HEK293 (cell line): ENCODE measurements around the gene PLIN5.

Experiments used
- ATF2 ChIP-seq: fragments of 450-650 bp; formaldehyde crosslinking; IDR thresholded peaks from 2 replicates; pipeline ENCODE4 v1.5.1; 2016; ENCODE audit warnings: missing biosample characterization, missing genetic modification characterization, low read depth
- BCL11B ChIP-seq: fragments of 450-650 bp; formaldehyde crosslinking; IDR thresholded peaks from 2 replicates; pipeline ENCODE4 v1.5.1; 2016; ENCODE audit warnings: low read depth, missing biosample characterization, missing genetic modification characterization
- CTCF ChIP-seq: fragments of 450-650 bp; formaldehyde crosslinking; IDR thresholded peaks from 2 replicates; pipeline ENCODE4 v1.5.1; 2016; ENCODE audit warnings: missing biosample characterization, missing genetic modification characterization
- EGR2 ChIP-seq: fragments of 450-650 bp; formaldehyde crosslinking; IDR thresholded peaks from 2 replicates; pipeline ENCODE4 v1.5.1; 2016; ENCODE audit warnings: low read depth, missing biosample characterization, missing genetic modification characterization
- GLIS2 ChIP-seq: fragments of 450-650 bp; formaldehyde crosslinking; IDR thresholded peaks from 2 replicates; pipeline ENCODE4 v1.5.1; 2016; ENCODE audit warnings: missing biosample characterization, missing genetic modification characterization
- HOXA7 ChIP-seq: sonication (generic); formaldehyde crosslinking; IDR thresholded peaks from 2 replicates; pipeline ENCODE4 v1.8.1; 2022; ENCODE audit warnings: missing genetic modification reagents, borderline replicate concordance
- HOXD13 ChIP-seq: sonication (generic); formaldehyde crosslinking; IDR thresholded peaks from 2 replicates; pipeline ENCODE4 v1.8.0; 2022; ENCODE audit warnings: missing genetic modification reagents, borderline replicate concordance
- KLF10 ChIP-seq: fragments of 450-650 bp; IDR thresholded peaks from 2 replicates; pipeline ENCODE4 v1.5.1; 2018; ENCODE audit warnings: missing biosample characterization, mild to moderate bottlenecking, missing genetic modification characterization
- KLF9 ChIP-seq: fragments of 450-650 bp; formaldehyde crosslinking; IDR thresholded peaks from 2 replicates; pipeline ENCODE4 v1.5.1; 2016; ENCODE audit warnings: missing biosample characterization, missing genetic modification characterization, low read depth
- MYNN ChIP-seq: fragments of 450-650 bp; formaldehyde crosslinking; IDR thresholded peaks from 2 replicates; pipeline ENCODE4 v1.5.1; 2016; ENCODE audit warnings: missing biosample characterization, missing genetic modification characterization, borderline replicate concordance
- RBAK ChIP-seq: fragments of 450-650 bp; formaldehyde crosslinking; IDR thresholded peaks from 2 replicates; pipeline ENCODE4 v1.5.1; 2016; ENCODE audit warnings: missing biosample characterization, missing genetic modification characterization
- REPIN1 ChIP-seq: fragments of 450-650 bp; formaldehyde crosslinking; IDR thresholded peaks from 2 replicates; pipeline ENCODE4 v1.5.1; 2017; ENCODE audit warnings: missing biosample characterization, missing genetic modification characterization, low read depth
- SCRT2 ChIP-seq: fragments of 450-650 bp; formaldehyde crosslinking; IDR thresholded peaks from 2 replicates; pipeline ENCODE4 v1.5.1; 2016; ENCODE audit warnings: missing biosample characterization, missing genetic modification characterization
- TRIM28 ChIP-seq: IDR thresholded peaks from 2 replicates; pipeline ENCODE4 v1.6.1; 2011; ENCODE audit warnings: low read length, control low read depth, borderline replicate concordance
- ZEB2 ChIP-seq: fragments of 450-650 bp; formaldehyde crosslinking; IDR thresholded peaks from 2 replicates; pipeline ENCODE4 v1.5.1; 2016; ENCODE audit warnings: missing biosample characterization, missing genetic modification characterization
- ZFHX2 ChIP-seq: fragments of 450-650 bp; formaldehyde crosslinking; conservative IDR thresholded peaks from 2 replicates; pipeline ENCODE4 v1.5.1; 2016; ENCODE audit warnings: missing biosample characterization, missing genetic modification characterization
- ZIC2 ChIP-seq: fragments of 450-650 bp; formaldehyde crosslinking; IDR thresholded peaks from 2 replicates; pipeline ENCODE4 v1.5.1; 2016; ENCODE audit warnings: missing biosample characterization, missing genetic modification characterization
- ZNF211 ChIP-seq: fragments of 450-650 bp; formaldehyde crosslinking; IDR thresholded peaks from 2 replicates; pipeline ENCODE4 v1.5.1; 2016; ENCODE audit warnings: low read depth, missing biosample characterization, missing genetic modification characterization
- ZNF341 ChIP-seq: fragments of 450-650 bp; formaldehyde crosslinking; IDR thresholded peaks from 2 replicates; pipeline ENCODE4; 2016; ENCODE audit warnings: low read depth, missing biosample characterization, missing genetic modification characterization
- ZNF398 ChIP-seq: fragments of 450-650 bp; formaldehyde crosslinking; IDR thresholded peaks from 2 replicates; pipeline ENCODE4 v1.5.1; 2017; ENCODE audit warnings: missing biosample characterization, missing genetic modification characterization
- ZNF48 ChIP-seq: fragments of 450-650 bp; formaldehyde crosslinking; IDR thresholded peaks from 2 replicates; pipeline ENCODE4 v1.5.1; 2016; ENCODE audit warnings: missing biosample characterization, missing genetic modification characterization
- ZNF529 ChIP-seq: fragments of 450-650 bp; formaldehyde crosslinking; IDR thresholded peaks from 2 replicates; pipeline ENCODE4 v1.5.1; 2017; ENCODE audit warnings: missing genetic modification characterization, missing biosample characterization; ENCODE audit not compliant: insufficient replicate concordance
- ZNF555 ChIP-seq: fragments of 450-650 bp; formaldehyde crosslinking; conservative IDR thresholded peaks from 2 replicates; pipeline ENCODE4 v1.5.1; 2017; ENCODE audit warnings: missing biosample characterization, mild to moderate bottlenecking, missing genetic modification characterization, inconsistent platforms
- ZNF600 ChIP-seq: fragments of 450-650 bp; formaldehyde crosslinking; IDR thresholded peaks from 2 replicates; pipeline ENCODE4 v1.5.1; 2016; ENCODE audit warnings: missing biosample characterization, missing genetic modification characterization
- ZXDB ChIP-seq: fragments of 450-650 bp; formaldehyde crosslinking; IDR thresholded peaks from 2 replicates; pipeline ENCODE4 v1.5.1; 2016; ENCODE audit warnings: missing biosample characterization, missing genetic modification characterization

The PLIN5 gene

GRCh38 chr19:4557971-4558941 is 23.2 kb upstream of the PLIN5 start (continued):
- no peak for TF ChIP-seq ZNF398 (tag by site-specific recombination)
- peak; percentile 57 for TF ChIP-seq ZFHX2 (tag by site-specific recombination)
- no peak for TF ChIP-seq ZNF341 (tag by site-specific recombination)
- no peak for TF ChIP-seq ZNF555 (tag by site-specific recombination)
- TF ChIP-seq KLF9 (tag by site-specific recombination), result no peak
- TF ChIP-seq BCL11B (tag by site-specific recombination), result peak; percentile 21; the same call in 1 of the 2 replicates
- TF ChIP-seq ATF2 (tag by site-specific recombination), result no peak
- no peak for TF ChIP-seq ZNF48 (tag by site-specific recombination)
- TF ChIP-seq HOXA7, result no peak
- peak; percentile 81; the same call in 1 of the 2 replicates for TF ChIP-seq REPIN1 (tag by site-specific recombination)
- no peak for TF ChIP-seq TRIM28
- TF ChIP-seq ZIC2 (tag by site-specific recombination), result no peak
- TF ChIP-seq RBAK (tag by site-specific recombination), result no peak
- TF ChIP-seq CTCF, result peak; percentile 68
- no peak for TF ChIP-seq SCRT2
- 0 out of 2 replicates have a peak, but pooled peaks have one; percentile 17 for TF ChIP-seq KLF10 (tag by site-specific recombination)
- TF ChIP-seq ZNF600 (tag by site-specific recombination), result no peak
- TF ChIP-seq ZNF211 (tag by site-specific recombination), result no peak
- TF ChIP-seq ZEB2, result no peak
- no peak for TF ChIP-seq ZXDB
- TF ChIP-seq GLIS2 (tag by site-specific recombination), result no peak
- no peak for TF ChIP-seq MYNN
- TF ChIP-seq EGR2, result peak; percentile 66
- TF ChIP-seq HOXD13 (CRISPR knock-in tag), result no peak
- no peak for TF ChIP-seq ZNF529
